IMR-90 (cell line): ENCODE data around the gene CRISP2. TPM values are rescaled to one million over a fixed set of nuclear protein-coding genes. Genes with fewer than 3 reads are reported as not detected.

ENCODE experiments used
- ATAC-seq: fragments of 200-7000 bp; cut with Tn5 transposase; 2 replicates; pipeline ENCODE4 v1.9.1; 2020; ENCODE audit warnings: low read depth, mild to moderate bottlenecking, moderate library complexity
- BruUV-seq: library from RNA; stranded (reverse); fragments of 400-500 nt; replicated peaks from 2 replicates; lab custom pipeline; 2021; lab: Mats Ljungman, UMichigan
- CTCF ChIA-PET: fragments of 300-600 bp; formaldehyde crosslinking; extraction: SDS; loops from one replicate; lab custom pipeline; 2021; ENCODE audit warnings: antibody characterized with exemption; lab: Yijun Ruan, JAX
- POLR2A ChIA-PET: fragments of 300-600 bp; sonication (Branson Sonifier 250); formaldehyde crosslinking; loops from one replicate; lab custom pipeline; 2022; ENCODE audit warnings: antibody characterized with exemption; ENCODE audit not compliant: unreplicated experiment; lab: Charles Lee
- DNase-seq: peaks from one replicate; pipeline ENCODE4 v3.0.0; 2013
- H2AFZ ChIP-seq: replicated peaks from 2 replicates; pipeline ENCODE3; 2013; ENCODE audit warnings: low read length, mild to moderate bottlenecking; ENCODE audit not compliant: poor library complexity
- H2AK5ac ChIP-seq: 2 replicates; pipeline ENCODE4 v1.6.1; 2013; ENCODE audit warnings: low read depth, low read length, inconsistent platforms
- H2AK9ac ChIP-seq: replicated peaks from 2 replicates; pipeline ENCODE3; 2013; ENCODE audit warnings: mild to moderate bottlenecking, low read depth, low read length, moderate library complexity; ENCODE audit not compliant: poor library complexity
- H2BK120ac ChIP-seq: 2 replicates; pipeline ENCODE4 v1.6.1; 2013; ENCODE audit warnings: low read depth, low read length, inconsistent platforms
- H2BK15ac ChIP-seq: 3 replicates; pipeline ENCODE4 v1.6.1; 2013; ENCODE audit warnings: low read depth, low read length, inconsistent platforms
- H2BK20ac ChIP-seq: 2 replicates; pipeline ENCODE4 v1.6.1; 2013; ENCODE audit warnings: low read depth, mild to moderate bottlenecking, inconsistent platforms, low read length, moderate library complexity
- H2BK5ac ChIP-seq: 2 replicates; pipeline ENCODE4 v1.6.1; 2013; ENCODE audit warnings: mild to moderate bottlenecking, low read depth, low read length, inconsistent platforms; ENCODE audit not compliant: poor library complexity, severe bottlenecking
- H3K14ac ChIP-seq: replicated peaks from 2 replicates; pipeline ENCODE4 v1.6.1; 2013; ENCODE audit warnings: low read depth, low read length, inconsistent platforms
- H3K18ac ChIP-seq: 2 replicates; pipeline ENCODE4 v1.6.1; 2013; ENCODE audit warnings: low read depth, low read length, control low read depth
- H3K23ac ChIP-seq: 2 replicates; pipeline ENCODE4 v1.6.1; 2013; ENCODE audit warnings: low read depth, low read length, inconsistent platforms
- H3K27ac ChIP-seq: 2 replicates; pipeline ENCODE4 v1.5.1; 2013; ENCODE audit warnings: mild to moderate bottlenecking, control low read depth, low read length; ENCODE audit not compliant: insufficient read depth
- H3K27me3 ChIP-seq: 2 replicates; pipeline ENCODE4 v1.6.1; 2013; ENCODE audit warnings: low read length; ENCODE audit not compliant: control insufficient read depth, insufficient read depth
- H3K36me3 ChIP-seq: 2 replicates; pipeline ENCODE4 v1.6.1; 2013; ENCODE audit warnings: low read length, mixed read lengths; ENCODE audit not compliant: control insufficient read depth, insufficient read depth
- H3K4ac ChIP-seq: 2 replicates; pipeline ENCODE4 v1.6.1; 2013; ENCODE audit warnings: low read depth, low read length, inconsistent platforms
- H3K4me1 ChIP-seq: 2 replicates; pipeline ENCODE4 v1.6.1; 2013; ENCODE audit warnings: low read length, mixed read lengths; ENCODE audit not compliant: control insufficient read depth, insufficient read depth
- H3K4me2 ChIP-seq: 2 replicates; pipeline ENCODE4 v1.6.1; 2013; ENCODE audit warnings: low read depth, mild to moderate bottlenecking, control low read depth, low read length, moderate library complexity
- H3K4me3 ChIP-seq: 2 replicates; pipeline ENCODE4 v1.5.1; 2013; ENCODE audit warnings: low read depth, mild to moderate bottlenecking, control low read depth, low read length, moderate library complexity; ENCODE audit not compliant: insufficient read depth
- H3K56ac ChIP-seq: 2 replicates; pipeline ENCODE4 v1.6.1; 2013; ENCODE audit warnings: low read length, inconsistent platforms; ENCODE audit not compliant: insufficient read depth; ENCODE audit errors: extremely low read depth
- H3K79me1 ChIP-seq, 2 experiments: 2 replicates each; pipeline ENCODE4 v1.6.1; 2013; ENCODE audit warnings: low read length in 2 of 2, inconsistent platforms in 1 of 2, low read depth in 1 of 2
- H3K9ac ChIP-seq: 2 replicates; pipeline ENCODE4 v1.6.1; 2013; ENCODE audit warnings: low read depth, low read length, control low read depth
- H3K9me1 ChIP-seq: 2 replicates; pipeline ENCODE4 v1.6.1; 2013; ENCODE audit warnings: low read length, inconsistent platforms; ENCODE audit not compliant: insufficient read depth
- H3K9me3 ChIP-seq: 2 replicates; pipeline ENCODE4 v1.6.1; 2013; ENCODE audit warnings: low read length; ENCODE audit not compliant: control insufficient read depth, insufficient read depth
- H4K20me1 ChIP-seq: 2 replicates; pipeline ENCODE4 v1.6.1; 2013; ENCODE audit warnings: low read length, inconsistent platforms; ENCODE audit not compliant: insufficient read depth
- H4K5ac ChIP-seq: 2 replicates; pipeline ENCODE4 v1.6.1; 2013; ENCODE audit warnings: mild to moderate bottlenecking, low read depth, low read length, control low read depth
- H4K8ac ChIP-seq, 2 experiments: 2 replicates each; pipeline ENCODE4 v1.6.1; 2013; ENCODE audit warnings: low read depth in 2 of 2, low read length in 2 of 2, control low read depth in 1 of 2, inconsistent platforms in 1 of 2
- H4K91ac ChIP-seq: 2 replicates; pipeline ENCODE4 v1.6.1; 2013; ENCODE audit warnings: low read depth, low read length, inconsistent platforms; ENCODE audit not compliant: insufficient read depth
- BHLHE40 ChIP-seq: fragments of 150-350 bp; IDR thresholded peaks from 2 replicates; pipeline ENCODE4 v1.6.1; 2016; ENCODE audit warnings: mild to moderate bottlenecking, low read depth, low read length
- CEBPB ChIP-seq: IDR thresholded peaks from 2 replicates; pipeline ENCODE4 v1.6.1; 2012; ENCODE audit warnings: low read depth, low read length, improper control_type of control experiment
- CHD1 ChIP-seq: IDR thresholded peaks from 2 replicates; pipeline ENCODE4 v1.6.1; 2012; ENCODE audit warnings: low read depth, low read length, improper control_type of control experiment
- MAZ ChIP-seq: IDR thresholded peaks from 2 replicates; pipeline ENCODE4 v1.6.1; 2012; ENCODE audit warnings: low read depth, mild to moderate bottlenecking, low read length, improper control_type of control experiment, moderate library complexity, borderline replicate concordance
- MXI1 ChIP-seq: IDR thresholded peaks from 2 replicates; pipeline ENCODE4 v1.6.1; 2012; ENCODE audit warnings: low read depth, mild to moderate bottlenecking, low read length, moderate library complexity, borderline replicate concordance
- NFE2L2 ChIP-seq: fragments of 150-350 bp; IDR thresholded peaks from 2 replicates; pipeline ENCODE4 v1.6.1; 2016; ENCODE audit warnings: low read depth, mild to moderate bottlenecking, low read length
- POLR2A ChIP-seq: IDR thresholded peaks from 2 replicates; pipeline ENCODE4 v1.6.1; 2012; ENCODE audit warnings: mild to moderate bottlenecking, low read depth, low read length
- RFX5 ChIP-seq: IDR thresholded peaks from 2 replicates; pipeline ENCODE4 v1.8.0; 2012; ENCODE audit warnings: low read depth, mild to moderate bottlenecking, low read length, moderate library complexity
- SMC3 ChIP-seq: fragments of 150-350 bp; IDR thresholded peaks from 2 replicates; pipeline ENCODE4 v1.6.1; 2016; ENCODE audit warnings: low read depth, mild to moderate bottlenecking, antibody characterized with exemption, low read length, moderate library complexity
- USF2 ChIP-seq: fragments of 150-350 bp; IDR thresholded peaks from 2 replicates; pipeline ENCODE4 v1.6.1; 2017; ENCODE audit warnings: mild to moderate bottlenecking, antibody characterized with exemption, low read length, low read depth
- WGBS, 2 experiments: methylation state at CpG; one replicate each; pipeline versions ENCODE4 v1.1.5 to v1.1.7; 2013; ENCODE audit warnings: missing lambda C conversion rate in 2 of 2; ENCODE audit not compliant: insufficient read length in 1 of 2; ENCODE audit errors: extremely low coverage in 2 of 2; 5-methylcytosine and 5-hydroxymethylcytosine counted together
- dilution Hi-C: fragments of 300-500 bp; cut with HindIII; formaldehyde crosslinking; loops from one replicate; pipeline ENCODE4 v1.14.3; 2018; ENCODE audit warnings: low sequenced_read_pairs; ENCODE audit not compliant: unreplicated experiment
- in situ Hi-C: fragments of 300-500 bp; cut with MboI; formaldehyde crosslinking; loops from 3 replicates; pipeline ENCODE4 v1.14.3; 2019; ENCODE audit warnings: low sequenced_read_pairs, inconsistent platforms, mixed read lengths
- intact Hi-C: fragments of 100-400 bp; cut with micrococcal nuclease; formaldehyde crosslinking; loops from 2 replicates; pipeline ENCODE4 v1.10.0; 2022
- polyA plus RNA-seq, 3 experiments: library from polyadenylated mRNA; depleted of rRNA; stranded (reverse); fragments of >200 nt; gene quantifications; 2 replicates each; pipeline ENCODE4 v1.2.3, GENCODE V29; 2012; ENCODE audit warnings: low replicate concordance in 1 of 3
- total RNA-seq: library from RNA; depleted of rRNA; stranded (reverse); fragments of >200 nt; gene quantifications from 2 replicates; pipeline ENCODE4 v1.2.3, GENCODE V29; 2012
- TF ChIP-seq, protein P1 (sequence below): conservative IDR thresholded peaks from 2 replicates; pipeline ENCODE4 v1.5.1; 2012; ENCODE audit warnings: mild to moderate bottlenecking, low read depth, low read length, improper control_type of control experiment

CRISP2 gene
- total and polyA plus RNA-seq, 2 of the 4 experiments (the other 2 are of a cell fraction), result not detected

DNA sequence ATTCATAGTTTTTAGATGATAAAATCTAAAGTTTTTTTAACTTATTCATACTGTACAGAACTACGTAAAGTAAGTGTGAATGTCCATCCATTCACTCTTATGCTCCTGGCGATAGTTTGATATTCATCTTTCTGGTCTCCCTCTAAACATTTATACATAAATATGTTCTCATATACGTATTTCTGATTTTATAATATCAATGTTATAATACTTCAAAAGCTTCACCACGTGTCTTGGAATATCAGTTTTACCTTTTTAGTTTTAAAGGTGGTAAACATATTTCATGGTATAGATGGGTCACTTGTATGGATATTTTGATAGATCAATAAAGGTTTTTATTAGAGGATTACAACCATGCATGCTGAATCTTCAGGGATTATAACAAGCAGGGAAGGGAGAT lies 66.4 kb downstream of the CRISP2 start:
- dilution Hi-C loops, result no loop called here
- Histone ChIP-seq H3K4ac (no peak overlapping the region), H3K4me3 (no peak overlapping the region), H3K18ac (no peak overlapping the region), H4K20me1 (no peaks in the 10 kb centered on the region), H3K27me3 (no peaks in the 10 kb centered on the region), H4K5ac (no peak overlapping the region), H3K79me1 (no peaks in the 10 kb centered on the region), H3K4me2 (no peak overlapping the region), H3K9me3 (no peaks in the 10 kb centered on the region), H3K36me3 (no peaks in the 10 kb centered on the region), H2BK20ac (no peak overlapping the region), H4K91ac (no peak overlapping the region), H3K9ac (no peak overlapping the region), H4K8ac (no peak overlapping the region), H2AFZ (no peak overlapping the region), H3K56ac (no peak overlapping the region), H2BK15ac (no peak overlapping the region), H3K14ac (no peak overlapping the region), H3K27ac (no peak overlapping the region), H2AK9ac (no peak overlapping the region), H3K9me1 (no peaks in the 10 kb centered on the region), H3K23ac (no peak overlapping the region), H2BK120ac (no peak overlapping the region), H2BK5ac (no peak overlapping the region), H2AK5ac (no peak overlapping the region), H3K4me1 (no peaks in the 10 kb centered on the region)
- ATAC-seq (no peak), DNase-seq (no peak)
- TF ChIP-seq, protein P1, sequence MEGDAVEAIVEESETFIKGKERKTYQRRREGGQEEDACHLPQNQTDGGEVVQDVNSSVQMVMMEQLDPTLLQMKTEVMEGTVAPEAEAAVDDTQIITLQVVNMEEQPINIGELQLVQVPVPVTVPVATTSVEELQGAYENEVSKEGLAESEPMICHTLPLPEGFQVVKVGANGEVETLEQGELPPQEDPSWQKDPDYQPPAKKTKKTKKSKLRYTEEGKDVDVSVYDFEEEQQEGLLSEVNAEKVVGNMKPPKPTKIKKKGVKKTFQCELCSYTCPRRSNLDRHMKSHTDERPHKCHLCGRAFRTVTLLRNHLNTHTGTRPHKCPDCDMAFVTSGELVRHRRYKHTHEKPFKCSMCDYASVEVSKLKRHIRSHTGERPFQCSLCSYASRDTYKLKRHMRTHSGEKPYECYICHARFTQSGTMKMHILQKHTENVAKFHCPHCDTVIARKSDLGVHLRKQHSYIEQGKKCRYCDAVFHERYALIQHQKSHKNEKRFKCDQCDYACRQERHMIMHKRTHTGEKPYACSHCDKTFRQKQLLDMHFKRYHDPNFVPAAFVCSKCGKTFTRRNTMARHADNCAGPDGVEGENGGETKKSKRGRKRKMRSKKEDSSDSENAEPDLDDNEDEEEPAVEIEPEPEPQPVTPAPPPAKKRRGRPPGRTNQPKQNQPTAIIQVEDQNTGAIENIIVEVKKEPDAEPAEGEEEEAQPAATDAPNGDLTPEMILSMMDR, result no peak
- TF ChIP-seq MXI1 (no peak), CHD1 (no peak), CEBPB (no peak), SMC3 (no peak), NFE2L2 (no peak), BHLHE40 (no peak), MAZ (no peak), POLR2A (no peak), RFX5 (no peak), USF2 (no peak)
- in situ Hi-C loops, result no loop called here
- WGBS, 2 experiments, result no CpG with 5 or more reads among the region's 4 CpGs
- ChIA-PET POLR2A (no interaction called here), CTCF (no interaction called here)
- BruUV-seq, result no TSS peak
- intact Hi-C loops, result no loop called here
